Thyroid gland (tissue), 4 donors: Measurements from ENCODE around the gene NAPB.

Experiments
- CTCF ChIP-seq, 6 experiments: fragments of 200-600 bp in 3 of 6; fragments of 450-650 bp in 3 of 6; sonication (generic) in 3 of 6; IDR thresholded peaks; one replicate each; pipeline ENCODE4 v1.5.1; 2016 to 2019; ENCODE audit warnings: antibody characterized with exemption in 6 of 6, mild to moderate bottlenecking in 2 of 6, inconsistent platforms in 1 of 6, moderate library complexity in 1 of 6
- POLR2A ChIP-seq, 2 donors: fragments of 450-650 bp; IDR thresholded peaks; one replicate each; pipeline ENCODE4 v1.6.1; 2017; ENCODE audit warnings: antibody characterized with exemption in 2 of 2, mild to moderate bottlenecking in 2 of 2, moderate library complexity in 1 of 2

DNA sequence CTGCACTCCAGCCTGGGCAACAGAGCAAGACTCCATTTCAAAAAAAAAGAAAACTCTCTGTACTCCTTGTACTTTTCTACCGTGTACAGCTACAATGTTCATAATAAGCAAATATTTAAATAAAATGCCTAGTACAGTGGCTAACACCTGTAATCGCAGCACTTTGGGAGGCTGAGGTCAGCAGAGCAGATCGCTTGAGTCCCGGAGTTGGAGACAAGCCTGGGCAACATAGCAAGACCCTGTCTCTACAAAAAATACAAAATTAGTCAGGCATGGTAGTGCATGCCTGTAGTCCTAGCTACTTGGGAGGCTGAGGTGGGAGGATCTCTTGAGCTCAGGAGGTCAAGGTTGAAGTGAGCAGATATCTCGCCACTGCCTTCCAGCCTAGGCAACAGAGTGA, 5.7 kb downstream of the NAPB start:
- TF ChIP-seq CTCF (IDR thresholded peaks at IDR 0.05) (no peak), POLR2A (IDR thresholded peaks at IDR 0.05) (no peak)
